NCI-H748 (cell line): ENCODE results near the gene PALLD.

ENCODE experiments used
- DNase-seq: peaks from one replicate; lab custom pipeline; 2025; ENCODE audit not compliant: unreplicated experiment; lab: John Stamatoyannopoulos, UW

Gene PALLD

DNA sequence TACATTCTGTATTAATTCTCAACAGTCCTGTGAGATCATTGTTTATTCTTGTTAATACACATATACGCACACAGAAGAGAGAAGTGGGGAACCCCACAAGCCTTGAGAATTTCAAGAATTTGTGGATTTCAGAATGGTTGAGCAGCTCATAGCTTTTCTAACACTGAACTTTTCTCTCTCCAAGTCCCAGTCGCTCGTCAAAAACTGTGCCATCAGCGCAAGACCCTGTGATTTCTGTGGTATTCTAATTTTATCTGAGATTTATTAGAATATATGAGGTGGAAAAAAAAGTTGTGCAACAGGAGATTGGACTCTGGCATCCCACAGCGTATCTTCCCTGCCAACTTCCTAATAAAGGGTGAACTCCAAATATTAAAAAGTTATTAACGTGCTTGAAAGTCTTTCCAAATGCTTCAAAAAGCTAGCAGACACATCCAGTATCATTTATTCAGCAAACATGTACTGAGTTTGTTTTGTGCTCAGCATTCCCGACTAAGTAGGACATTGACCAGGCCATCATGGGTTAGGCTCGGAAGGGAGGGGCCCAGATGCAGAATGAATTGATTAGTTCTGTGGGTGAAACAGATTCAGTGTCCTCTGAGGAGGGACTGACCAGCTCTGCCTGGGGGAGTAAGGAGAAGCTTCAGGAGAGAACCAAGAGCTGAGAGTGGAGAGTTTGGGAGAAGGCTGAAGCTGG is 347.6 kb downstream of the PALLD start:
- DNase-seq = no peak

DNA sequence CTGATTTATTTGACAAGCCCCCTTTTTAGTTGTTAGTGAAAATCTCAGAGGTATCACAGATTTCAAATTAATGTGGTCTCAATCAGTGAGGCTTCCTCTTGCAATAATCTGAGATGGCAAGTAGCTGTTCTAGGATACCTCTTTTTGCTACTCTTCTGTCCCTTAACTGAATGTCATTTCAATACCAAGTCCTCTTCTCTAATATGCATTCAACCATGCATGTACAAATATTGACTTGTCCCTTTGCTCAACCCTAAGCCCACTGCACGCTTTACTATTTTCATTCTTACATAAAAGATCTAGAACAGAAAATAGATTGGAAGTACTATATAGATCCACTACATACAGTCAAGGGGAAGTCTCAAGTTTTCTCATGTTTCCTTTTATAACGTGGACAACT is 349.0 kb downstream of the PALLD start:
- DNase-seq = no peak

DNA sequence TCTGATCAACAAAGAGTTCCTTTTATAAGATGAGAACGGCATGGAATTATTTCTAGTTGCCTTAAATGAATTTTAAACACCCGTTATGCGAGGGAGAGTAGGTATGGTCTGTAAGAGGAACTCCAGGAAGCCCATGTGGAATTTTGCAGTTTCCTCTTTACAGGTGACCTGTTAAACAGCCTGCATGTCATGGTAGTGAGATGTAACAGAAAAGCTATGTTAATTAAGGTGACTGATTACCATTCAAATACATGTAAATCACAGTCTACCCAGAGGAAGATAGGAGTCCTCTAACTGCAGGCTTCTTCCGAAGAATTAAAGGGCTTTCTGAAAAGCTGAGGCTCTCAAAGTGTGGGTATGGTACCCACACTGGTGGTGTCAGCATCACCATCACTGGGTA is 349.6 kb downstream of the PALLD start:
- no peak for DNase-seq

DNA sequence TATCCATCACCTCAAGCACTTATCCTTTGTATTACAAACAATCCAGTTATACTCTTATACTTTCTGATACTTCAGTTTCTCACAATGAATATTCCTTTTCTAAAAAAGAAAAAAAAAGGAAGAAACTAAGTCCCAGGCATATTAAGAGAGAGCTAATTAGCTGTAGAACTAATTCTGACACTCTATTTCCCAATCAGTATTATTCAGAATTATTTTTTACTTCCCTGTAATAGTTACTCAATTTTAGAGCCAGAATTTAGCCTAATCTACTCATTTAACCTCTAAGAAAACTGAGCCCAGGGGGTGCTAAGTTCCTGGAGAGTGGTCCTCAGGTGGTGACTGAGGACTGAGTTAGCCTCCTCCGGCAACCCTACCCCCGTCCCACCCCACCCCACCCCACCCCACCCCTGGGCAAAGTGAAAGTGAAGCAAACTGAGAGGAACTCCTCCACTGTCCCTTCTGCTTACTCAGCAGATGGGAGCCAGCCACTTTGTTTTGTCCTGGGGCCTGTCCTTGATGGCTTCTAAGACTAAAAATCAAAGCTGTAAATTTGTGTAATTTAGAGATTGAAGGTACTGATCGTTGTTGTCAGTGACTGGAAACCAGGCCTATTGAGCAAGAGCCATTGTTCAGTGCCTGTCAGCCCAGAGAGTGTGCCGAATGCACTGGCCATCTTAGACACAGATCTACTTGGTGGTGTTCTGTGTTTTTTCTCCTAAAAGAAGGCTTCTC is 351.1 kb downstream of the PALLD start:
- no peak for DNase-seq

DNA sequence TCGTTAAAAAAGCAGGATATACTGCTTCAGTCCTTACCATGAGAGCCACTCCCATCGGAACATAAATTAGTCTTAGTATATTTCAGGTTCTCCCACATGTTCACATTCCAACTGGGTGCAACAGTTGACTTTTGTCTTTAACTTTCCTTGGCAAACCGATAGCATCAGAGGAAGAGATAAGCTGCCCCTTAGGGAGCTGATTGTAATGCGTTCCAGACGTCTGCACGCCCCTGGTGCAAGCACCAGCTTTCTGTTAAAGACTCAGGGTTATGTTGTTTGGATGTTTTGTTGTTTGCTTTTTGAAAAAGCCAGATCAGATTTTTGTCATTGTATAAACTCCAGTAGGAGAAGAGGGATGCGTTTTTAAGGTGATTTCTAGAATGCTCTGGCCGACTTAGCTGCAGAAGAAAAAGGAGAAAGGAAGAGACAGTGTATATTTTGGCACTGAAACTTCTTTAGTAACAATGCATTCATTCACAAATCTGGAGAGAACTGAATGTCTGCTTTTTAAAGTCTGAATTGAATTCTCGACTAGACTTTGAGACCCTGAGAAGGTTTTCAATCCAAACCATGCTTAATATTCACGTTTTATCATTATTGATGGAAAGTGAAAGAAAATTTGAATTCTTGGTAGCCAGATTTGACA is 352.3 kb downstream of the PALLD start:
- DNase-seq = no peak

DNA sequence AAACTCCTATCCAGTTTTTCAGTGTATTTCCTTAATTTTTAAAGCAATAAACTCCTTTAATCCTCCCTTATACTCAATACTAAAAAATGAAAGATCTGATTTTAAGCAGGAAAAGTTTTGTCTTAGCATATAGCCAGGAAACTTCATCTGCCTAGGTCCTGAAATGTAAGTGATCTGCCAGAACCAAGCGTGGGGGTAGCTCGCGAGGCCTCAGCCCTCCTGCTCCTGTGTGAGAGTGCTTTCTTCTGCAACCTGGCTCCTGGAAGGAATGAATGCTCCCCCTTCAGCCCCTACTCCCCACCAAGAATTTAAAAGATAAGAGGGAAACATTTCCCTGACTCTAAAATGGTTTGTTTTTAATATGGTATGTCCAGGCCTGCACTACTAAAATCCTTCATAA is 353.1 kb downstream of the PALLD start:
- DNase-seq = no peak

DNA sequence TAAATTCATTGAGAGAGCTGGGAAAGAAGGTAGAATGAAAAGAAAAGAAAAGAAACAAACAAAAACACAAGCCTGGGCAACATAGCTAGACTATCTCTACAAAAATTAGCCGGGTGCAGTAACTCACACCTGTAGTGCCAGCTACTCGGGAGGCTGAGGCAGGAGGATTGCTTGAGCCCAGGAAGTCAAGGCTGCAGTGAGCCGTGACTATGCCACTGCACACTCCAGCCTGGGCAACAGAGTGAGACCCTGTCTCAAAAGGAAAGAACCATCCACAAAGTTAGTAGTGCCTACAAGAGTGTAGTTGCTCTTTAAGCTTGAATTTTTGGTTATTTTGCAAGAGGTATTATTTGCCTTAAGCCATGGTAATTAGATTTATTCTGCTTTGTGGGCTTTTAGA is 355.5 kb downstream of the PALLD start:
- DNase-seq = no peak

DNA sequence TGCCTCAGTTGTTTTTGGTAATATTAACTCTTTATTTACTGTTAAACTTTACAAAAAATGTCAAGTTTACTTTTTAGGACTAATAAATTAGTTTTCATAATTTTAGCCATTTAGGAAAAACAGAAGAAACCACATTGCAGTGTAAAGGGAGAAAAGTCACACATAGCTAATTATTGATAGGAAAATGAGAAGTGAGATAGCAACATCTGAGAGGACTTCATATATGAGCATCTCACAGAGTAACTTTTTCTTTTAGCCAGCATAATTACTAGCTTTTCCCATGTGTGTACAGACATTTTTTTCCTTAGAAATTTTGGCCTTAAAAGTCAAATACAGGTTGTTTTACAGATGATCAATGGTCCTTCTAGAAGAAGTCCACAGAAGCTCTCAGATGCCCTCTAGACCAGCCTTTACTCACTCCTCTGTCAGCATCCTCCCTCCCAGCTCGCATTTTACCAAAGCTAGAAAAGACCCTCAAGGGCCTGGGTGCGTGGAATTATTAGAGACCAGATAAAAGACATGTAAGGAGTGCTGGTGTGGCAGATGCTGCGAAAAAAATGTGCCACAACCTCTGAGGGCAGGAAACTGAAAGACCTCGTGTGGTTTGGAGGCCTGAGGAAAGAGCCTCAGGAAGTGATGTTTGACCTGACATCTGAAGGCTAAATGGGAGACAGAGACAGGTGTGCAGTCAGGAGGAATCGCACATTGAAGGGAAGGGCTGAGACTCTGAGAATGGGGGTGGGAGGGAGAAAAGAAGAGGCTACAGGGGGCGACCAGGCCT is 356.3 kb downstream of the PALLD start:
- DNase-seq = no peak

DNA sequence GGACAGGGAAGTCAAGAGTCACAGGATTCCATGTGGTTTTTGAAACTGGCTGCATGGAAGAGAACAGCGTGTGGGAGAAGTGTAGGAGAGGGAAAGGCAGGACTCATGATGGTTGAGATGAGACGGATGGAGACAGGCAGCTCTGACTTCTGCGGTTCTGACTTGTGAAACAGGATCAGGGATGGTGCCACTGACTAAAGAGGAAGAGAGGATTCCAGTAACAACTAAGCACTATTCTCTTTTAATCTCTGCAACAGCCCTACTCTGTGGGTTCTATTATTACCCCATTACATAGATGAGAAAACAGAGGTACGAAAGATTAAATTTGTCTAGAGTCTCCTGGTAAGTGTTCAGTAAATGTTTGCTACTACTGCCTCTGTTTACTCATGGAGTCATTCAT is 356.9 kb downstream of the PALLD start:
- DNase-seq = no peak

DNA sequence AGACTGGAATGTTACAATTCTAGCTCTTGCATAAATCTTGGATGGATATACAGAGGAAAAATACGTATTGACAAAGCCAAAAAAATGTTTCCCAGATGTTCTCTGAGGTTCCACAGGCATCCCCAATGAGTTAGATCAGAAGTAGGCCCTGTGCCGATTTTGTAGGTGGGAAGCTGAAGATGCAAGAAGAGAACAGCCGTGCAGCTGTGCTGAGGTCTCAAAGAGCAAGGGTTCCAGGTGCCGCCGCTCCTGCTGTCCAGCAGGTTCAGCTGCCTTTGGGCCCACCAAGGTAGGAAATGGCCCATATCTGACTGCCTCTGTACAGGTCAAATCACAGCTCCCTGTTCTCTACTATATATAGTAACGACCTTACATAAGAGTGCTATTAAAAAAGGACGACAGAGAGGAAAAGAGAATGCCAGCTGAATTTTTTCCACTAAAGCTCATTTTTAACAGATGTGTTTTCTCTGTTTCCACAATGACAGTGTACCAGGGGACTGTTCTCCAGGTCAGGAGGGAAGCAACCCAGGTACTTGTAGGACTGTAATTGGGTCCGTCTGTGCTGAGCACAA is 357.6 kb downstream of the PALLD start:
- DNase-seq = no peak

DNA sequence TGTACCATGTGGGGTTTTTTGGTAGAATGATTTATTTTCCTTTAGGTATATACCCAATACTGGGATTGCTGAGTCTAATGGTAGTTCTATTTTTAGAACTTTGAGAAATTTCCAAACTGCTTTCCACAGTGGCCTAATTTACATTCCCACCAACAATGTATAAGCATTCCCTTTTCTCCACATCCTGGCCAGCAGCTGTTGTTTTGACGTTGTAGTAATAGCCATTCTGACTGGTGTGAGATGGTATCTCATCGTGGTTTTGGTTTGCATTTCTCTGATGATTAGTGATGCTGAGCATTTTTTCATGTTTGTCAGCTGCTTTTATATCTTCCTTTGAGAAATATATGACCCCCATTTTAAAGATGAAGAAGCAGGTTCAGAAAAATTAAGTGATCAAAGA is 359.5 kb downstream of the PALLD start:
- DNase-seq = no peak

DNA sequence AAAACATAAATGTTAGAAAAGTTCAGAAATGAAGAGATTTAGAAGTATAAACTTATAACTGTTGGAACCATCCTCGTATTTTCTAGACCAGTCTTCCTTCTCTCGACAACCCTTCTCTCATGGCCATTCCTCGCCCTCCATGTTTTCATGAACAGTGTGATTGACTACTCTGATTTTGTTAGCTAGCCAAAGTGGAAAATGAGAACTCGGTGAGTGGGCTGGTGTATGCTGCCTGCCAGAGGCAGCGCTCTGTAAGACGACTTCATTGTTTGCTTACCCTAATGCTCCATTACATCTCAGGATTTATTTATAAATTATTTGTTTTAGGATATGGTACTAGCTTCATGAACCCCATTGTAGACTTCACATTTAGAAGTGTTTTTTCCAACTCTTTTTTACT is 360.2 kb downstream of the PALLD start:
- no peak for DNase-seq

DNA sequence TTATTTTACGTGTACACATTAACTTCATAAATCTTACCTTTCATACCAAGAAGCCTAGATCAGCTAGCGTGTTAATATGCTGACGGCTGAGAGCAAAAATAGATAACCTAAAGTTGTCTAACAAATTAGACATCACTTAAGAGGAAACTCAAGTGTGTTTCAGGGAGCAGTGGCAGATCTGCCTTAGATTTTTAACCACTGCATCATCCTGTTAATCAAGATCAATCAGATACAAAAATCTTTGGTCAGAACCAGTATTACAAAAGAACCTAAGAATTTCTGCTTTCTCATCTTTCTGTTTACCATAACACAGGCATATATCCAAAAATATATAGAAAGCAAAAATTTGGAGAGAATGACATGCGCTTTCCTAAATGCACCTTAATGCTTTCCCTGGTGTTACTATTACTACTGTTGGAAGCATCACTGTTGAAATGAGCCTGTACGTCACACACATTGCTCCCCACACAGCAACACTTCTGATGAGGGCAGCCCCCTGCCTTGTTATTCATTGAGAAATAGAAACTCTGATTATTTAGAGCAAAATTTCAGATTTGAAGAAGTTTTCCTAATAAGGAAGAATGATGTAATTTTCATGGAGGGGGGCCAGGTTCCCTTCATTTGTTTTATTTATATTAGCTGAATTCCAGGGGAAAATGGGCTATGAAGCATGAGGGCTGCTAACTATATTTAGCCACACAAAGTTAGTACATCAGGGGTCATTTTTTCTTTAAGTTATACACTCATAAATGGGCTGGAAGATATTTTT is 360.9 kb downstream of the PALLD start:
- DNase-seq = no peak

DNA sequence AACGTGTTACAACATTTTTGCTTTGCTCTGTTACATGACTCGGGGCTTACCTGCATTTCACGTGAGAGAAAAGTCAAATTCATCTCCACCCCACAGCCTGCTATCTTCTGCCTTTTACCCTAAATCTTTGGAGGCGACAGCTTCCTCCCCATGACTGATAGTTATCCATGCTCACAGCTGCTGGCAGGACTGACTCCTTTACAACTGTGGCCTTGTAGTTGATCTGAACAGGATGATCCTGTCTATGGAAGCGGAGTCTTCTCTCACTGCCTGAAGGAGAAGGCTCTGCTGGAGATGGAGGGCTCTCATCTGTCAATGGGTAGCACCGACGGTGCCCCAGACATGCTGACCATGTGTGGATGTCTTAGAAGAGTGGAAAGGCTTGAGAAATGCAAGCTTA is 362.2 kb downstream of the PALLD start:
- no peak for DNase-seq

DNA sequence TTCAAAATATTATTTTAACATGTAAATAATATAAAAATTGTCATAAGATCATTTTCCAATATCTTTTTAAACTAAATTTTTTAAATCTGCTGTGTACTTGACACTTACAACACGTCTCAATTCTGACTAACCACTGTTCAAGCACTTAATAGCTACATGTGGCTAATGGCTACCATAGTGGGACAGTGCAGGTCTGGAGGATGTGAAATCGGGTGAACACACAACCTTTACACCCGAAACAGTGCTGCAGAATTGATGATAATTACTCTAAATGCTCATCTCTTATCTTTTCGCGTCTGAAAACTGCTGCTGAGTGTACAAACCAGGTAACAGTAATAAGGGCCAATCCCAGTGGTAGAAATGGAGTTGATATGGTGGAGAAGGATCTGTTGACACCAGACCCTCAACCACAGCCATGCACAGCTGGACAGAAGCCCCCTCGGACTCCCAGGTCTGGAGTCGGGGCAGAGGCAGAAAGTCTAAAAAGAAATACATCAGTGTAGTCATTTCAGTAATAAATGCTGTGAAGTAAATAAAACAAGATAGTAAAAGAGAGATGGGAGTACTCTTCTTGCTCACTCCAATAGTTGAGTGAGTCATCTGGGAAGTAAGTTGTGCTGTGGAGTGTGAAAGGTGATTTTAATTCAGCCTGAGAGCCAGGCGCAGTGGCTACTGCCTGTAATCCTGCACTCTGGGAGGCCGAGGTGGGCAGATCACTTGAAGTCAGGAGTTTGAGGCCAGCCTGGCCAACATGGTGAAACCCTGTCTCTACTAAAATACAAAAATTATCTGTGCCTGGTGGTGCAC is 363.2 kb downstream of the PALLD start:
- no peak for DNase-seq

DNA sequence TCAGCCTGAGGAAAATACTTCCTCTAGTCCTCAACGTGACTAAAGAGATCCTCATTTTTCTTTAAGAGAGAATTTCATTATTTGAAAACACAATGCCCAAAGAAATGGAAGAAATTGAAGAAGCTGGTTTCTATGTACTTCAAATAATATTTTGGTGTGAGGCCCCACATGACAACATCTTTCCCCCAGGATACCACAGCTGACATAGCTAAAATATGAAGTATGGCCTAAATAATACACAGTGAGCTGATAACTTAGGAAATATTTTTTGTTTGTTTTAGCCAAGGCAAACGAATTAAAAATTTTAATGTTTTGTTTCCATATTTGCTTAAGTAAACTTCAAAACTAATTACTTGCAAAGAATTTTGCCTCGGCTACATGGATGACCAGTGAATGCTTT is 364.0 kb downstream of the PALLD start:
- DNase-seq = no peak

DNA sequence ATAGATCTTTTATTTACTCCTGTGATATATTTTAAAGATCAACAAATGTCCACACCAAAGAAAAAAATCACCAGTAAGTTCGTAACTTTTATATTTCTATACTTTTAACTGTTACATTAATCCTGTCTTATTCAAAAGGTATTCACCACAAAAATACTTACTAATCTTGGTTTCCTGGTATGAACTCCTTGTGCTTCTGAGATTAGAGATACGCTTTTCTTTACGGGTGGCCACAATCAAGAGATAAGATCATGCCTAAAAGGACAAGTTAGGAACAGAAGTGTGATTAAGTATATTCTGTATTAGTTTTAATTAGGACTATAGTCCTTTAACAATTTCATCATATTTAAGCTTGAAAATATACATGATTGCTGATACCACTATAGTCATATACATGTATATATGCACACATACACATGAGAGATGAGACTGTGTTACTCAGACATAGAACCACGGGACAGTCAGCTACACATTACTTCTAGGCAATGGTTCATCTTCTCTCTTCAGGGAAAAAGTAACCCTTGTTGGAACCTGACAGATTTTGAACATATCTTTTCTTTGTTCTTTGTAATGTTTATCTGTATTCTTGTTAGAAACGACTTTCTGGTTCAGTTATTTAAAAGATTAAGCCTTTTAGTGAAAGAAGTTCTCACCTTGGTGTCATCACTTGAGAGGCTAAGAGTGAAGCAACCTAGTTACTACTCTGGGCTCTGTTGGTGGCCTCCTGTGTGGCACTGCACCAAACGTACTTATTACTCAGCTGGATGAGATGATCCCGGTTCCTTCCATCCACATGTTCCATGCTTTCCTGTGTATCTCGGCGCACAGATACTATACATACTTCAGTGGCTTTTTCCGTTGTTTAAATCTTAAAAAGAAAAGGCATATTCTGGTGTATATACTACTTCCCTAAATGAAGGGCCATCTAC is 367.1 kb downstream of the PALLD start:
- DNase-seq = no peak

DNA sequence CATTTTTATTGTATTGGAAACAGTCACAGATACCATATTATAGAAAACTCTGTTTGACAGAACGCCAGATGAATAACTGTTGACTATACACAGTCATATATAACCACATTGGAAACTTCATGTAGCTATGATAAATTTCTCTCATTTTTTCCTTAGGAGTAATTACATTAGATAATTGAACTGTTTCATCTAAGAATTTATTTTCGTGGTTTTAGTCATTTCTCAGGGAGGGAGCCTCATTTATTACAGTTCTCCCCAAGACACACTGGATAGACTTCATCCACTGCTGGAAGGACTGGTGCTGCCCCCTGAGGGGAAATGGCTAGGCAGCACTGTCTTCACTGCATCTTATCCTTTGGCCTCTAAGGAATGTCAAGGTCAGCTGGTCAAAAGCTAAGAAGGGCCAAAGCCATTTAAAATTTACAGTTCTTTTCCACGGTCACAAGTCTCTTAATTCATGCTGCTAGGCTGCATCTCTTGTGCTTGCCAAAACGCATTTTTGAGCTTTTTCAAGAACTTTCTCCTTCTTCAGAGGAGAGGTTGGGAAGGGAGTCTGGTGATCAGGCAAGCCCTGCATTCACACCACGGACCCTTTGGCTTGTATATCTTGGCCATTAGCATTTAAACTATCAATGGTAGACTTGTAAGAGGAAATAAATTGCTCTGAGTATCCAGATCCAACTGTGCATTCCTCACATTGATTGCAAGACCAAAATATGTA is 368.1 kb downstream of the PALLD start:
- no peak for DNase-seq
